ENCODE results near the gene DST. TPM values are rescaled to one million over a fixed set of nuclear protein-coding genes. Genes with fewer than 3 reads are reported as not detected.

Gene DST
- total RNA-seq, 4 donors from 2014 or later = 410 to 588 (median 521) TPM

GRCh38 chr6:56481957-56482356 is 160.7 kb downstream of the DST start:
- intact Hi-C loops (cut with DNase I) = loop anchor here (10.0 kb wide), 1 partner anchor 107 kb away; no protein-coding TSS in a partner anchor
- no peak for DNase-seq (ENCODE audit: extremely low spot score)
- no peaks in the 10 kb centered on the region for H3K27me3 ChIP-seq
- 86% methylated on average over 5 of the region's 5 CpGs for WGBS
- no peak overlapping the region for H3K4me3 ChIP-seq
- H3K27ac ChIP-seq (replicated peaks in 1 of 4) = no peak overlapping the region
- H3K9me3 ChIP-seq = peaks cover 0 to 4% (median 0%) of the 10 kb centered on the region in 4 donors
- H3K36me3 ChIP-seq = peaks cover 26 to 79% (median 67%) of the 10 kb centered on the region in 4 donors
- TF ChIP-seq EP300 (IDR thresholded peaks at IDR 0.05) = no peak
- peaks cover 2 to 47% (median 30%) of the 10 kb centered on the region in 4 donors for H3K4me1 ChIP-seq

GRCh38 chr6:56480654-56481337 is 161.9 kb downstream of the DST start:
- H3K4me1 ChIP-seq = peaks cover 14 to 59% (median 41%) of the 10 kb centered on the region in 4 donors
- no peak for DNase-seq (ENCODE audit: extremely low spot score)
- WGBS = 76% methylated on average over 4 of the region's 4 CpGs
- H3K9me3 ChIP-seq = peaks cover 0 to 4% (median 0%) of the 10 kb centered on the region in 4 donors
- H3K27me3 ChIP-seq = no peaks in the 10 kb centered on the region
- no peak overlapping the region for H3K4me3 ChIP-seq
- TF ChIP-seq POLR2A (IDR thresholded peaks at IDR 0.05; ENCODE audit: low read depth) (no peak), EP300 (IDR thresholded peaks at IDR 0.05) (no peak), CTCF (IDR thresholded peaks at IDR 0.05) (no peak), POLR2AphosphoS5 (IDR thresholded peaks at IDR 0.05) (no peak)
- H3K36me3 ChIP-seq = peaks cover 31 to 81% (median 67%) of the 10 kb centered on the region in 4 donors
- no peak overlapping the region for H3K27ac ChIP-seq (replicated peaks in 1 of 4)
- intact Hi-C loops (cut with DNase I) = loop anchor here (10.0 kb wide), 1 partner anchor 106 kb away; no protein-coding TSS in a partner anchor

- no peak for TF ChIP-seq EP300 (IDR thresholded peaks at IDR 0.05)
- TF ChIP-seq CTCF (IDR thresholded peaks at IDR 0.05) = no peak
- Histone ChIP-seq H3K4me1 (peaks cover 17 to 60% (median 46%) of the 10 kb centered on the region in 4 donors), H3K4me3 (no peak overlapping the region), H3K36me3 (peaks cover 36 to 81% (median 70%) of the 10 kb centered on the region in 4 donors), H3K27me3 (no peaks in the 10 kb centered on the region), H3K9me3 (peaks cover 0 to 4% (median 0%) of the 10 kb centered on the region in 4 donors), H3K27ac (replicated peaks in 1 of 4) (no peak overlapping the region)
- no peak for DNase-seq (ENCODE audit: extremely low spot score)
- intact Hi-C loops (cut with DNase I) = loop anchor here (10.0 kb wide), 1 partner anchor 105 kb away; no protein-coding TSS in a partner anchor
Measured at GRCh38 chr6:56480246-56480645, 162.4 kb downstream of the DST start.

- no peaks in the 10 kb centered on the region for H3K27me3 ChIP-seq
- peaks cover 17 to 52% (median 45%) of the 10 kb centered on the region in 4 donors for H3K4me1 ChIP-seq
- intact Hi-C loops (cut with DNase I) = loop anchor here (10.0 kb wide), 1 partner anchor 115 kb away; no protein-coding TSS in a partner anchor
- TF ChIP-seq POLR2AphosphoS5 (IDR thresholded peaks at IDR 0.05) = no peak
- peaks cover 0 to 4% (median 0%) of the 10 kb centered on the region in 4 donors for H3K9me3 ChIP-seq
- 89% methylated on average over 3 of the region's 3 CpGs for WGBS
- DNase-seq (ENCODE audit: extremely low spot score) = no peak
- H3K27ac ChIP-seq (replicated peaks in 1 of 4) = no peak overlapping the region
- peaks cover 39 to 82% (median 74%) of the 10 kb centered on the region in 4 donors for H3K36me3 ChIP-seq
- H3K4me3 ChIP-seq = no peak overlapping the region
Measured at GRCh38 chr6:56479381-56479780, 163.3 kb downstream of the DST start.

GRCh38 chr6:56478202-56478601 is 164.5 kb downstream of the DST start:
- H3K4me3 ChIP-seq = no peak overlapping the region
- intact Hi-C loops (cut with DNase I) = loop anchor here (10.0 kb wide), 1 partner anchor 117 kb away; no protein-coding TSS in a partner anchor
- H3K27ac ChIP-seq (replicated peaks in 1 of 4) = no peak overlapping the region
- peaks cover 42 to 93% (median 81%) of the 10 kb centered on the region in 4 donors for H3K36me3 ChIP-seq
- H3K9me3 ChIP-seq = peaks cover 0 to 4% (median 0%) of the 10 kb centered on the region in 4 donors
- H3K27me3 ChIP-seq = no peaks in the 10 kb centered on the region
- TF ChIP-seq EP300 (IDR thresholded peaks at IDR 0.05) (no peak), POLR2A (IDR thresholded peaks at IDR 0.05; ENCODE audit: low read depth) (no peak), POLR2AphosphoS5 (IDR thresholded peaks at IDR 0.05) (no peak), CTCF (IDR thresholded peaks at IDR 0.05) (no peak)
- WGBS = 75% methylated on average over 1 of the region's 1 CpG
- DNase-seq (ENCODE audit: extremely low spot score) = no peak
- peaks cover 17 to 40% (median 36%) of the 10 kb centered on the region in 4 donors for H3K4me1 ChIP-seq

All from esophagus muscularis mucosa (tissue), 4 donors.